ENCODE data around the gene CIT.

DNA sequence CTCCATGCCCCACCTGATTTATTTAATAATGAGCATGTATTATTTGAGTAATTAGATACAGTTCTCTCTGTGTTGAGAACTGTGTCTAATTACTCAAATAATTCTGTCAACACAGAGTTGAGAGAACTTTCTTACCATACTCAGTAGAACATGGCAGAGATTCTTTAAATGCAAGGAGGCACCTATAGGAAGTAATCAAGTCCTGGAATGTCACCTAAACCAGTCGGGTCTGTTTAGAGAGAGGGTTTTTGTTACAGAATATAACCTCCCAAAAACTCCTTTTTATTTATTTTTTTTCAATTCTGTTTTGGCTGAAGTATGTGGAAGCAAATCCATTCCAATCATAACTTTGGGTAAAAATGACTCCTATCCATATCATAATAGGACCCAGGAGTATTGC, 37.5 kb upstream of the CIT start:
- TF ChIP-seq ZNF274 (IDR thresholded peaks at IDR 0.05; ENCODE audit: low read depth, low read length) (no peak), SUZ12 (IDR thresholded peaks at IDR 0.05; ENCODE audit: extremely low read depth, insufficient read depth, insufficient read length) (no peak), YY1 (IDR thresholded peaks at IDR 0.05; ENCODE audit: insufficient read depth, insufficient read length) (no peak)
